ENCODE measurements around the gene ACO2.

ACO2 gene

GRCh38 chr22:41575533-41575932, 106.6 kb downstream of the ACO2 start:
- Mint-ChIP-seq H3K36me3 (ENCODE audit: low read depth) (peaks cover 10% of the 10 kb centered on the region), H3K27me3 (ENCODE audit: low read depth) (no peaks in the 10 kb centered on the region), H3K4me3 (no peak overlapping the region), H3K4me1 (peaks cover 6% of the 10 kb centered on the region), H3K9me3 (no peaks in the 10 kb centered on the region), H3K27ac (no peak overlapping the region)
- no peak for TF ChIP-seq CTCF (IDR thresholded peaks at IDR 0.05; ENCODE audit: unreplicated experiment in 3 of 3)

- H3K4me1 Mint-ChIP-seq: peaks cover 6% of the 10 kb centered on the region
- H3K9me3 Mint-ChIP-seq: no peaks in the 10 kb centered on the region
- no peak overlapping the region for H3K4me3 Mint-ChIP-seq
- H3K36me3 Mint-ChIP-seq (ENCODE audit: low read depth): peaks cover 10% of the 10 kb centered on the region
- H3K27ac Mint-ChIP-seq: peak overlapping the region; percentile 9 to 82 (median 33)
- TF ChIP-seq CTCF (IDR thresholded peaks at IDR 0.05; ENCODE audit: unreplicated experiment in 3 of 3): peak; percentile 65 to 71 (median 65)
- no peaks in the 10 kb centered on the region for H3K27me3 Mint-ChIP-seq (ENCODE audit: low read depth)
Measured at GRCh38 chr22:41576877-41577276, 108.0 kb downstream of the ACO2 start.

- Mint-ChIP-seq H3K27me3 (ENCODE audit: low read depth) (no peaks in the 10 kb centered on the region), H3K4me3 (no peak overlapping the region), H3K9me3 (no peaks in the 10 kb centered on the region), H3K27ac (no peak overlapping the region), H3K36me3 (ENCODE audit: low read depth) (peaks cover 13% of the 10 kb centered on the region), H3K4me1 (peaks cover 6% of the 10 kb centered on the region)
- TF ChIP-seq CTCF (IDR thresholded peaks at IDR 0.05; ENCODE audit: unreplicated experiment in 3 of 3): no peak
Measured at GRCh38 chr22:41578114-41578513, 109.2 kb downstream of the ACO2 start.

Data from nephron (organoid).